Brain microvascular endothelial cell (primary cell): ENCODE measurements around the gene KAZN.
A peak's percentile ranks its signal among the peaks of the same experiment; 100 is the strongest.

Experiments
- DNase-seq: peaks from one replicate; pipeline ENCODE4 v3.0.0-alpha.2; 2020
- H3K27ac ChIP-seq: fragments of 250-450 bp; sonication (Bioruptor Pico); 2 replicates; pipeline ENCODE4 v1.5.1; 2020; ENCODE audit warnings: mild to moderate bottlenecking, moderate library complexity
- H3K27me3 ChIP-seq: fragments of 250-450 bp; sonication (Bioruptor Pico); replicated peaks from 2 replicates; pipeline ENCODE4 v1.5.1; 2020; ENCODE audit warnings: mild to moderate bottlenecking
- H3K36me3 ChIP-seq: fragments of 250-450 bp; sonication (Bioruptor Pico); replicated peaks from 2 replicates; pipeline ENCODE4 v1.5.1; 2020; ENCODE audit warnings: mild to moderate bottlenecking
- H3K4me3 ChIP-seq: 2 replicates; pipeline ENCODE4 v1.5.1; 2011; ENCODE audit warnings: low read depth, mild to moderate bottlenecking, control low read depth, low read length, moderate library complexity
- in situ Hi-C: cut with HindIII; loops from 2 replicates; pipeline ENCODE4 v1.10.0; 2017; ENCODE audit warnings: low sequenced_read_pairs, low pct_ligation_motif_present
- TF ChIP-seq, protein P1 (sequence below): IDR thresholded peaks from 2 replicates; pipeline ENCODE4 v1.5.1; 2011; ENCODE audit warnings: low read depth, mild to moderate bottlenecking, moderate library complexity, low read length, control low read depth, inconsistent platforms; ENCODE audit errors: missing control alignments

Gene KAZN

DNA sequence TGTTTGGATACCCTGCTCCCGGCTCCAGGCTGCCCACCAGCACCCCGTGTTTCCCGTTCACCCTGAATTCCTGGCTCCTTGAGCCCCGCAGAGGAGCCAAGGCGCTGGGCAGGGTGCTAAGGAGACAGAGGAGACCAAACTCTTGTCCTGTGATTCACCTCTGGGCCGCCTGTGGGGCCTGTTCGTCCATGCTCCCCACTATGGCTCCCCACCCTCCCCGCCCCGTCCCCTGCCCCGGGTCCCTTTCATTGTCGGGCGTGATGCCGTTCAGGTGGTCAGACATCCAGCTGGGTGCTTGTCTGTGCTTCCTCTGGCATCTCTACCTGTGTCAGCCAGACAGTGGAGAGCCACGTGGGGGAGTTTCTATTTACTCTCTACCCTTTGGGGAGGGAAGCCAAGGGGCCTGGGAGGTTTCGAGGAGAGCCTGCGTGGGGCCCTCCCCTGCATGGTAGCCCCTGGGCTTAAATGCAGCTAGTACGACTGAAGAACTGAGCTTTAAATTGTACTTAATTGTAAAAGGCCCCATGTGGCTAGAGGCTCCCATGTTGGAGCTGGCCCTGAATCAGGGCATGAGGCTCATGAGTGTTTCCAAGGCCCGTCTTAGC is 333.7 kb downstream of the KAZN start:
- Histone ChIP-seq H3K27me3 (no peaks in the 10 kb centered on the region), H3K27ac (no peak overlapping the region), H3K4me3 (no peak overlapping the region), H3K36me3 (no peaks in the 10 kb centered on the region)
- TF ChIP-seq, protein P1, sequence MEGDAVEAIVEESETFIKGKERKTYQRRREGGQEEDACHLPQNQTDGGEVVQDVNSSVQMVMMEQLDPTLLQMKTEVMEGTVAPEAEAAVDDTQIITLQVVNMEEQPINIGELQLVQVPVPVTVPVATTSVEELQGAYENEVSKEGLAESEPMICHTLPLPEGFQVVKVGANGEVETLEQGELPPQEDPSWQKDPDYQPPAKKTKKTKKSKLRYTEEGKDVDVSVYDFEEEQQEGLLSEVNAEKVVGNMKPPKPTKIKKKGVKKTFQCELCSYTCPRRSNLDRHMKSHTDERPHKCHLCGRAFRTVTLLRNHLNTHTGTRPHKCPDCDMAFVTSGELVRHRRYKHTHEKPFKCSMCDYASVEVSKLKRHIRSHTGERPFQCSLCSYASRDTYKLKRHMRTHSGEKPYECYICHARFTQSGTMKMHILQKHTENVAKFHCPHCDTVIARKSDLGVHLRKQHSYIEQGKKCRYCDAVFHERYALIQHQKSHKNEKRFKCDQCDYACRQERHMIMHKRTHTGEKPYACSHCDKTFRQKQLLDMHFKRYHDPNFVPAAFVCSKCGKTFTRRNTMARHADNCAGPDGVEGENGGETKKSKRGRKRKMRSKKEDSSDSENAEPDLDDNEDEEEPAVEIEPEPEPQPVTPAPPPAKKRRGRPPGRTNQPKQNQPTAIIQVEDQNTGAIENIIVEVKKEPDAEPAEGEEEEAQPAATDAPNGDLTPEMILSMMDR: no peak
- in situ Hi-C loops: no loop called here
- no peak for DNase-seq

DNA sequence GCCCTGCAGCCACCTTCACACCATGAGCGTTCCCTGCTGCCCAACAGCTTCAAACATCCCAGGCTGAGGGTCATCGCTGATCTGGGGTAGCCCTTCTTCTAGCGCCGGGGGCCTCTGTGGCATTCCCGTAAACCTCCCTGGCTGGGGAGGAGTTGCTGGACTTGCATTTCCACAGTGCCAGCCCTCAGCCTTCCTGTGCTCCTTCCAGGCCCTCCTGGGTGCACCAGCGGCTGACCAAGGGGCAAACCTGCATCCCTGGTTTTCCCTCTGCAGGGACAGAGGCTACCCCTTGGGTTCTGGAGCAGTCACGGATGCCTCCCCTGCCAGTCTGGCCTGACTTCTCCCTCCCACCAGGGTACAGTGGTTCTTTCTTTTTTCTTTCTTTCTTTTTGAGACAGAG is 336.4 kb downstream of the KAZN start:
- Histone ChIP-seq H3K36me3 (no peaks in the 10 kb centered on the region), H3K27ac (no peak overlapping the region), H3K4me3 (no peak overlapping the region), H3K27me3 (no peaks in the 10 kb centered on the region)
- TF ChIP-seq, protein P1: no peak
- in situ Hi-C loops: no loop called here
- no peak for DNase-seq

DNA sequence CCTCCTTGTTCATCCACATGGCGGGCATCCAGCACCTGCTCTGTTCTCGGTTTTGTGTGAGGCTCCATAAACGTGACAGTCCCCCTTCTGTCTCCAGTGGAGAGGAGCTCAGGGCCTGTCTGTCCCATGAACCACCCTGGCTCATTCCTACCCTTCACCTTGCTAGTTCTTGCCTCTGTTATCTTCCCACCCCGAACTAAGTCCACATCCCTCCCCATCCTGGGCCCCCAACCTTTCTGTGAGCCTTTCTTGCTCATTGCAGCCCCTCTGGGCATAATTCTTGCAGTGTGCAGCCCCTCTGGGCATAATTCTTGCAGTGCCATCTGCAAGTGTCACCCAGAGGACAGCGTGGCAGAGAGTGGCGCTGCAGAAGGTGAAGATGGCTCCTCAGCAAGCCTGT is 338.3 kb downstream of the KAZN start:
- no peak overlapping the region for H3K27ac ChIP-seq
- no peak overlapping the region for H3K4me3 ChIP-seq
- no peaks in the 10 kb centered on the region for H3K27me3 ChIP-seq
- TF ChIP-seq, protein P1: no peak
- no peak for DNase-seq
- in situ Hi-C loops: no loop called here
- H3K36me3 ChIP-seq: no peaks in the 10 kb centered on the region

DNA sequence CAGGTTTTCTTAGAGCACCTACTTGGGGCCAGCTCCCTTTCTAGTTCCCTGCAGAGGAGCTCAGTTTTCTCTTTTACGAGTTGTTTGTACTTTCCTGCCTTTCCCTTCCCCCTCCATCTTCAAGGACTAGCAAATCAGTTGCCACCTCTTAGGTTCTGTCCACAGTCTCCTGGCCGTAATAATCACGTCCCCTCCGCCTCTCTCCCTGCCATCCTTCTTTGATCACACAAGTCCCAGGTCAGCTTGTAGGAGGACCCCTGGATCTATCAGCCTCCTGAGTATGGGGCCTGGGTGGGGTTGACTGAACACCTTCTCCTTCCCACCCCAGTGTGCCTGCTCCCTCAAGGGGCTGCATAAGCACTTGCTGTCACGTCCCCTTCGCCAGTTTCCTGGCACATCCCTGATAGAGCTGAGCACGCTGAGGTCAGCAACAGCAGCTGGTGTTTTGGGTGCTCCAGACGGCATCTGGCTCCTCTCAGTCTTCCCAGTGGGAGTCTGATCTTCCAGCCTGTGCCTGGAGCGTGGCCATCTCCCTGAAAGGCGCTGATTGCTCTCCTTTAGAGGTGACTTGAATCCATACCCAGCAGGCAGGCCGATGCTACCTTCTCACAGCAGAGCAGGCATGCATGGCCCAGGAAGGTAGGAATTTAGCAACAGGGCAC is 338.9 kb downstream of the KAZN start:
- in situ Hi-C loops: no loop called here

DNA sequence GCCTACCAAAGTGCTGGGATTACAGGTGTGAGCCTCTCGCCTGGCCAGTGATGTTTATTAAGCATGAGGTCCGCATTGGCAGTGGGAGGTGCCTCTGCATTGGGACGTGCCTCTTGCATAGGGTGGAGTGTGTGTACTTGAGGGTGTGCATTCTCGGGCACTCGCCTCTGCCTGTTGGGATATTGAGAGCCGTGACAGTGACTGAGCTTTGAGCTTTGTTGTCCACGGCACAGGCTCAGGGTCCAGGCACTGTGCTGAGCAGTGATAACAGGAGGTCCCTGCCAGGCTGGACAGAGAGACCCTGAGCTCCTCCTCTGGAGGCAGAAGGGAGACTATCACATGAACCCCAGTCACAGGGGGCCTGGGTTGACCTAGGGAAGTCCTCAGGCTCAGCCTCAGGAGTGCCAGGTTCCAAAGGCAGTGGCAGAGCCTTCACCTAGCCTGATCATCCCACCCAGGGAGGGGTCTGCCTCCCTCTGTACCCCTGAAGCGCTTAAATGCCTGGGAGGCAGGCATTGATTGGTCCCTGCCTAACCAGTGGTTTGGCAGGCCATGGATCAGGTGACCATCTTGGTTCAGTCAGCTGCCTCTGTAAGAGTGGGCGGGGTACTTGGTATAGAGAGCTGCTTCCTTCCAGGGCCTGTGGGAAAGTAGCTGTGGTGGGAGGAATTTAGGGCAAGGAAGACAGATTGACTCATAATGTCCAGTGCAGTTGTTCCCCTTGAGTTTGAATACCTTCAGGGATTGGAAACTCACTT is 341.2 kb downstream of the KAZN start:
- no peak overlapping the region for H3K27ac ChIP-seq
- TF ChIP-seq, protein P1: no peak
- H3K4me3 ChIP-seq: no peak overlapping the region
- peak; percentile 79 for DNase-seq
- no peaks in the 10 kb centered on the region for H3K36me3 ChIP-seq
- H3K27me3 ChIP-seq: no peaks in the 10 kb centered on the region
- in situ Hi-C loops: no loop called here

More for the DNA sequence above, 338.9 kb downstream of the KAZN start:
- Histone ChIP-seq H3K27me3 (no peaks in the 10 kb centered on the region), H3K36me3 (no peaks in the 10 kb centered on the region), H3K27ac (no peak overlapping the region), H3K4me3 (no peak overlapping the region)
- TF ChIP-seq, protein P1: no peak
- no peak for DNase-seq
